WI38 (cell line): ENCODE results near the gene MUC5B.
"Not testable (repeated sequence)": the region's sequence is repeated elsewhere in the genome, so short reads cannot be mapped to it uniquely, and the experiment has no call there.

ENCODE experiments used
- H3K4me3 ChIP-seq: 2 replicates; pipeline ENCODE4 v1.5.1; 2011; ENCODE audit warnings: low read depth, mild to moderate bottlenecking, control low read depth, low read length
- TF ChIP-seq, protein P1 (sequence below): IDR thresholded peaks from 2 replicates; pipeline ENCODE4 v1.5.1; 2012; ENCODE audit warnings: low read depth, mild to moderate bottlenecking, control low read depth, low read length

MUC5B gene

DNA sequence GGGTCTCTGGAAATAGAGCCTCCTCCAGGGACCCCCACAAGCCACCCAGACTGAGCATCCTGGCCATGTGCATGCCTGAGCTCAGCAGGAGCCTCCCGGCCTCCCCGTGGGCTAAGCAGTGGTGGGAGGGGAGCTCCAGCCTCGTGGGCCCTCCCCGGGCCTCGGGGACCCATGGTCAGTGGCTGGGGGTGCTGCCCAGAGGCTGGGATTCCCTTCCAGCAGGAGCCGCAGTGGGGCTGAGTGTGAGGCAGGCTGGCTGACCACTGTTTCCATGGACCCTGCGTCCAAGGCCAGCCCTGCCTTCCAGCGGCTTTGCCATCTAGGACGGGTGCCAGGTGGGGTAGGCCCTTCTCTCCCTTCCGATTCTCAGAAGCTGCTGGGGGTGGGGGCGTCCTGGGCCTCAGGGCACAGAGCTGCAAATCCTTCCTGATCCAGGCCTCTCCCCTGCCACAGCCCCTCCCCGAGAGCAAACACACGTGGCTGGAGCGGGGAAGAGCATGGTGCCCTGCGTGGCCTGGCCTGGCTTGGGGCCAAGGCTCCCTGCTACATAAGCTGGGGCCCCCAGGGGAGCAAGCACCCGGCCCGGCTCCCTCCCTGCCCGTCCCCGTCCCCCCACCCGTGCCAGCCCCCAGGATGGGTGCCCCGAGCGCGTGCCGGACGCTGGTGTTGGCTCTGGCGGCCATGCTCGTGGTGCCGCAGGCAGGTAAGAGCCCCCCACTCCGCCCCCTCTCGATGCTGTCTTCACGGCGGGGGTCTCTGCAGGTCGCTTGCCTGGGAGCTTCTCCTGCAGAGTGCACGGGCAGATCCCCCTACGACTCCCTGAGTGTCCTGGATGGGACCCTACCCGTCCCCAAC lies at the start of gene MUC5B:
Gene MUC5B (plus strand): TSS at position 576 of the 855 bp plus-strand sequence. CDS start 58 bp downstream, at position 634.
- H3K4me3 ChIP-seq: no peak within 1 kb of the TSS

DNA sequence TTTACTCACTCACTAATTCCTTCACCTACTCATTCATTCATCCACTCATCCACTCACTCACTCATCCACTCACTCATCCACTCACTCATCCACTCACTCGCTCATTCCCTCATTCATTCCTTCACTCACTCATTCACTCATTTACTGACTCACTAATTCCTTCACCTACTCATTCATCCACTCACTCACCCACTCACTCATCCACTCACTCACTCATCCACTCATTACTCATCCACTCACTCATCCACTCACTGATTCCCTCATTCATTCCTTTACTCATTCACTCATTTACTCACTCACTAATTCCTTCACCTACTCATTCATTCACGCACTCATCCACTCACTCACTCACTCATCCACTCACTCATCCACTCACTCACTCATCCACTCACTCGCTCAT lies 49.5 kb upstream of the MUC5B start:
- H3K4me3 ChIP-seq: not testable (repeated sequence)

More for the DNA sequence above, at the start of gene MUC5B:
- TF ChIP-seq, protein P1, sequence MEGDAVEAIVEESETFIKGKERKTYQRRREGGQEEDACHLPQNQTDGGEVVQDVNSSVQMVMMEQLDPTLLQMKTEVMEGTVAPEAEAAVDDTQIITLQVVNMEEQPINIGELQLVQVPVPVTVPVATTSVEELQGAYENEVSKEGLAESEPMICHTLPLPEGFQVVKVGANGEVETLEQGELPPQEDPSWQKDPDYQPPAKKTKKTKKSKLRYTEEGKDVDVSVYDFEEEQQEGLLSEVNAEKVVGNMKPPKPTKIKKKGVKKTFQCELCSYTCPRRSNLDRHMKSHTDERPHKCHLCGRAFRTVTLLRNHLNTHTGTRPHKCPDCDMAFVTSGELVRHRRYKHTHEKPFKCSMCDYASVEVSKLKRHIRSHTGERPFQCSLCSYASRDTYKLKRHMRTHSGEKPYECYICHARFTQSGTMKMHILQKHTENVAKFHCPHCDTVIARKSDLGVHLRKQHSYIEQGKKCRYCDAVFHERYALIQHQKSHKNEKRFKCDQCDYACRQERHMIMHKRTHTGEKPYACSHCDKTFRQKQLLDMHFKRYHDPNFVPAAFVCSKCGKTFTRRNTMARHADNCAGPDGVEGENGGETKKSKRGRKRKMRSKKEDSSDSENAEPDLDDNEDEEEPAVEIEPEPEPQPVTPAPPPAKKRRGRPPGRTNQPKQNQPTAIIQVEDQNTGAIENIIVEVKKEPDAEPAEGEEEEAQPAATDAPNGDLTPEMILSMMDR: no peak

GRCh38 chr11:1174441-1175370 lies 48.2 kb upstream of the MUC5B start:
- TF ChIP-seq, protein P1: no peak
- no peak overlapping the region for H3K4me3 ChIP-seq

GRCh38 chr11:1175461-1176223 lies 47.2 kb upstream of the MUC5B start:
- H3K4me3 ChIP-seq: no peak overlapping the region
- TF ChIP-seq, protein P1: no peak

DNA sequence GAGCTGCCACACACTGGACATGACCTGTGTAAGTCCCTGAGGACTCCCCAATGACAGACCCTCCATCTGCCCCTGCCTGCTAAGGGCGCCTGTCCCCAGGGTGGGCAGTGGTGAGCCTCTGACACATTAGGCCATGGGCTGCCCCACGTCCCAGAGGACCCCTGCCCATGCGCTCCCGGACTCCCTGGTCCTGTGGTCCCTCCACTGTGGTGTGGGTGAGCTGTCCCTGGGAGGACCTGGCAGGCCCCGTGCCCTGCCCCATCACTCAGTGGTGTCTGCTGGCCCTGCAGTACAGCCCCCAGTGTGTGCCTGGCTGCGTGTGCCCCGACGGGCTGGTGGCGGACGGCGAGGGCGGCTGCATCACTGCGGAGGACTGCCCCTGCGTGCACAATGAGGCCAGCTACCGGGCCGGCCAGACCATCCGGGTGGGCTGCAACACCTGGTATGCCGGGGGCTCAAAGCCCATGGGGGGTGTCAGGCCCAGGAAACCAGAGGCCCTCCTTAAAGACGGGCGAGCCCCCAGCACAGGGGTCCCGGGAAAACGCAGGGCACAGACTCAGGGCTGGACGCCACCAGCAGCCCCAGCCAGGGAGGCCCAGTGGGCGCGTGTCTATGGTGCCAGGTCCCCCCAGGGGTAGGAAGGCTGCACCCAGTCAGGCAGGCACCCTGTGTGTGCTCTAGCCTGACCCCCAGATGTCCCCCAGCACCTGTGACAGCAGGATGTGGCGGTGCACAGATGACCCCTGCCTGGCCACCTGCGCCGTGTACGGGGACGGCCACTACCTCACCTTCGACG lies 46.4 kb upstream of the MUC5B start:
- no peak overlapping the region for H3K4me3 ChIP-seq
- TF ChIP-seq, protein P1: no peak

DNA sequence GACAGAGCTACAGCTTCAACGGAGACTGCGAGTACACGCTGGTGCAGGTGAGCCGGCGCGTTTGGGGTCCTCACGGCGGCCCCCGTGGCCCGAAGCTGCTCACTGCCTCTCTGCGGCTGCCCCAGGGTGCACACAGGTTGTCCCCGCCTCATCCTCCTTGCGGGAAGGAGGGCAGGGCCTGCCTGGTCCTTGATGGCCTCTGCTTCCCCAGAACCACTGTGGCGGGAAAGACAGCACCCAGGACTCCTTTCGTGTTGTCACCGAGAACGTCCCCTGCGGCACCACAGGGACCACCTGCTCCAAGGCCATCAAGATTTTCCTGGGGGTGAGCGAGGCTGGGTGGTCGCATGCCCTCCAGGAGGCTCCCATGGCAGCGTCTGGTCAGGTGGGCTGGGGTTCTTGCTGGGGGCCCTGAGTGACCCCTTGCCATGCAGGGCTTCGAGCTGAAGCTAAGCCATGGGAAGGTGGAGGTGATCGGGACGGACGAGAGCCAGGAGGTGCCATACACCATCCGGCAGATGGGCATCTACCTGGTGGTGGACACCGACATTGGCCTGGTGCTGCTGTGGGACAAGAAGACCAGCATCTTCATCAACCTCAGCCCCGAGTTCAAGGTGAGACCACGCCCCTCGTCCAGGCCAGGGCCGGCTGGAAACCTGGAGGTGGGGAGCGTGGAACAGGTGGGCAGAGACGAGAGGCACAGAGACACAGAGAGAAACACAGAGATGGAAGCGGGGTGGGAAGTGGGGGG lies 45.7 kb upstream of the MUC5B start:
- TF ChIP-seq, protein P1: no peak
- no peak overlapping the region for H3K4me3 ChIP-seq
